PC-3 (cell line): ENCODE results near the gene SLC16A12. TPM values are rescaled to one million over a fixed set of nuclear protein-coding genes. Genes with fewer than 3 reads are reported as not detected.
"Not testable (repeated sequence)": the region's sequence is repeated elsewhere in the genome, so short reads cannot be mapped to it uniquely, and the experiment has no call there.

Experiments used
- ATAC-seq: fragments of 200-7000 bp; cut with Tn5 transposase; 2 replicates; pipeline ENCODE4 v1.9.1; 2020; ENCODE audit warnings: mild to moderate bottlenecking, moderate library complexity
- BruUV-seq: library from RNA; stranded (reverse); fragments of 400-500 nt; replicated peaks from 2 replicates; lab custom pipeline; 2021; lab: Mats Ljungman, UMichigan
- CTCF ChIA-PET: fragments of 300-600 bp; sonication (Branson Sonifier 250); formaldehyde crosslinking; loops from one replicate; lab custom pipeline; 2022; ENCODE audit warnings: antibody characterized with exemption; lab: Charles Lee
- POLR2A ChIA-PET: fragments of 300-600 bp; sonication (Branson Sonifier 250); formaldehyde crosslinking; loops from one replicate; lab custom pipeline; 2022; ENCODE audit warnings: antibody characterized with exemption; ENCODE audit not compliant: unreplicated experiment; lab: Charles Lee
- DNase-seq: peaks from one replicate; pipeline ENCODE4 v3.0.0-alpha.2; 2015
- H2AFZ ChIP-seq: fragments of 300-600 bp; sonication (generic); 2 replicates; pipeline ENCODE4 v1.6.0; 2016; ENCODE audit warnings: antibody characterized with exemption, low read length
- H3F3A ChIP-seq: fragments of 300-600 bp; sonication (generic); one replicate; pipeline ENCODE4 v1.6.0; 2017; ENCODE audit warnings: antibody characterized with exemption, low read length, control low read depth, mild to moderate bottlenecking; ENCODE audit not compliant: unreplicated experiment
- H3K27ac ChIP-seq: fragments of 300-600 bp; sonication (generic); 2 replicates; pipeline ENCODE4 v1.5.1; 2016; ENCODE audit warnings: mild to moderate bottlenecking, low read length
- H3K27me3 ChIP-seq: fragments of 300-600 bp; sonication (generic); 2 replicates; pipeline ENCODE4 v1.6.1; 2016; ENCODE audit warnings: low read length, mixed read lengths
- H3K36me3 ChIP-seq: fragments of 300-600 bp; sonication (generic); 2 replicates; pipeline ENCODE4 v1.6.1; 2016; ENCODE audit warnings: low read depth, mixed run types, low read length, mixed read lengths
- H3K4me1 ChIP-seq: fragments of 300-600 bp; sonication (generic); 2 replicates; pipeline ENCODE4 v1.5.1; 2016; ENCODE audit warnings: low read length; ENCODE audit not compliant: insufficient read depth
- H3K4me2 ChIP-seq: fragments of 300-600 bp; sonication (generic); 2 replicates; pipeline ENCODE4 v1.6.0; 2016; ENCODE audit warnings: low read length
- H3K4me3 ChIP-seq: fragments of 300-600 bp; sonication (generic); 2 replicates; pipeline ENCODE4 v1.5.1; 2016; ENCODE audit warnings: mild to moderate bottlenecking, low read length, mixed read lengths
- H3K79me2 ChIP-seq: fragments of 300-600 bp; sonication (generic); 2 replicates; pipeline ENCODE4 v1.6.1; 2017; ENCODE audit warnings: low read length, mixed read lengths
- H3K9ac ChIP-seq: fragments of 300-600 bp; sonication (generic); 2 replicates; pipeline ENCODE4 v1.6.0; 2016; ENCODE audit warnings: mild to moderate bottlenecking, low read length
- H3K9me2 ChIP-seq: fragments of 300-600 bp; sonication (generic); replicated peaks from 2 replicates; pipeline ENCODE4 v1.6.1; 2016; ENCODE audit warnings: mixed run types, low read length, mixed read lengths
- H3K9me3 ChIP-seq: fragments of 300-600 bp; sonication (generic); 2 replicates; pipeline ENCODE4 v1.6.1; 2016; ENCODE audit warnings: low read length, mixed read lengths
- H4K20me1 ChIP-seq: fragments of 300-600 bp; sonication (generic); 2 replicates; pipeline ENCODE4 v1.6.1; 2016; ENCODE audit warnings: low read length, mixed read lengths
- CTCF ChIP-seq: fragments of 300-600 bp; sonication (generic); conservative IDR thresholded peaks from 2 replicates; pipeline ENCODE4 v1.5.1; 2017; ENCODE audit warnings: antibody characterized with exemption, low read depth, mild to moderate bottlenecking, low read length
- EZH2 ChIP-seq: fragments of 300-600 bp; sonication (generic); IDR thresholded peaks from one replicate; pipeline ENCODE4 v1.6.1; 2017; ENCODE audit warnings: antibody characterized with exemption, mild to moderate bottlenecking, low read length; ENCODE audit not compliant: unreplicated experiment
- EZH2phosphoT487 ChIP-seq: fragments of 300-600 bp; sonication (generic); IDR thresholded peaks from 2 replicates; pipeline ENCODE4 v1.6.1; 2018; ENCODE audit warnings: mild to moderate bottlenecking, antibody characterized with exemption, low read length, borderline replicate concordance
- intact Hi-C: fragments of 100-400 bp; cut with micrococcal nuclease; formaldehyde crosslinking; loops from 2 replicates; pipeline ENCODE4 v1.9.0; 2023
- total RNA-seq: library from RNA; depleted of rRNA; stranded (reverse); fragments of >200 nt; gene quantifications from 2 replicates; pipeline ENCODE4 v1.2.3, GENCODE V29; 2014

The SLC16A12 gene
- total RNA-seq, 1 experiment from 2014 or later: not detected

- no TSS peak for BruUV-seq
- Histone ChIP-seq H3K27me3 (no peaks in the 10 kb centered on the region), H3K4me3 (no peak overlapping the region), H3K9ac (no peak overlapping the region), H3K4me2 (peak overlapping the region; percentile 41; the same call in 1 of the 2 replicates), H3K27ac (peak overlapping the region; percentile 57), H3K79me2 (no peaks in the 10 kb centered on the region), H2AFZ (no peak overlapping the region), H3K36me3 (no peaks in the 10 kb centered on the region), H3F3A (no peaks in the 10 kb centered on the region), H3K4me1 (peaks cover 33% of the 10 kb centered on the region), H3K9me2 (no peaks in the 10 kb centered on the region), H4K20me1 (no peaks in the 10 kb centered on the region), H3K9me3 (no peaks in the 10 kb centered on the region)
- ChIA-PET CTCF (interaction anchor here (0.9 kb wide), 1 partner anchor 83 kb away, joined by 6 read pairs; no protein-coding TSS in a partner anchor), POLR2A (interaction anchor here (1.0 kb wide), 1 partner anchor 9 kb away, joined by 18 read pairs; no protein-coding TSS in a partner anchor)
- ATAC-seq: peak; percentile 85
- intact Hi-C loops: no loop called here
- no peak for TF ChIP-seq EZH2phosphoT487
- DNase-seq: peak; percentile 81
Observed at GRCh38 chr10:89549510-89549909, 14.1 kb upstream of the SLC16A12 start.

- Histone ChIP-seq H3K4me2 (no peak overlapping the region), H3K4me3 (no peak overlapping the region), H3K9ac (no peak overlapping the region), H4K20me1 (no peaks in the 10 kb centered on the region), H3K27me3 (no peaks in the 10 kb centered on the region), H3K9me3 (no peaks in the 10 kb centered on the region), H3K9me2 (no peaks in the 10 kb centered on the region), H3K79me2 (no peaks in the 10 kb centered on the region), H3F3A (no peaks in the 10 kb centered on the region), H2AFZ (no peak overlapping the region), H3K27ac (no peak overlapping the region), H3K36me3 (no peaks in the 10 kb centered on the region), H3K4me1 (peaks cover 26% of the 10 kb centered on the region)
- intact Hi-C loops: no loop called here
- no peak for DNase-seq
- POLR2A ChIA-PET: no interaction called here
- CTCF ChIA-PET: no interaction called here
- no peak for TF ChIP-seq CTCF
- TF ChIP-seq EZH2: no peak
- TF ChIP-seq EZH2phosphoT487: no peak
- no peak for ATAC-seq
- BruUV-seq: no TSS peak
Observed at GRCh38 chr10:89548673-89549072, 13.3 kb upstream of the SLC16A12 start.

- H3K9me3 ChIP-seq: no peaks in the 10 kb centered on the region
- ChIA-PET POLR2A (no interaction called here), CTCF (no interaction called here)
- BruUV-seq: no TSS peak
- no peaks in the 10 kb centered on the region for H3K9me2 ChIP-seq
- H3K4me2 ChIP-seq: no peak overlapping the region
- no peaks in the 10 kb centered on the region for H3K79me2 ChIP-seq
- H3K4me3 ChIP-seq: no peak overlapping the region
- H2AFZ ChIP-seq: no peak overlapping the region
- no peaks in the 10 kb centered on the region for H3K27me3 ChIP-seq
- H3K9ac ChIP-seq: no peak overlapping the region
- H3K36me3 ChIP-seq: no peaks in the 10 kb centered on the region
- no peaks in the 10 kb centered on the region for H3F3A ChIP-seq
- TF ChIP-seq CTCF (no peak), EZH2phosphoT487 (no peak), EZH2 (no peak)
- DNase-seq (no peak), ATAC-seq (no peak)
- H3K27ac ChIP-seq: no peak overlapping the region
- intact Hi-C loops: no loop called here
- H4K20me1 ChIP-seq: no peaks in the 10 kb centered on the region
- H3K4me1 ChIP-seq: peaks cover 20% of the 10 kb centered on the region
Observed at GRCh38 chr10:89547853-89548513, 12.6 kb upstream of the SLC16A12 start.

GRCh38 chr10:89546651-89547050 lies 11.3 kb upstream of the SLC16A12 start:
- H3K4me3 ChIP-seq, DNase-seq, H3K36me3 ChIP-seq, H2AFZ ChIP-seq, H3K79me2 ChIP-seq, CTCF ChIA-PET, H4K20me1 ChIP-seq, intact Hi-C loops, H3K4me2 ChIP-seq, ATAC-seq, H3K9ac ChIP-seq, BruUV-seq, H3K9me2 ChIP-seq, H3K9me3 ChIP-seq, H3F3A ChIP-seq, POLR2A ChIA-PET, H3K27me3 ChIP-seq, H3K27ac ChIP-seq: not testable (repeated sequence)
- H3K4me1 ChIP-seq: peaks cover 13% of the 10 kb centered on the region
